ENCODE data around the gene PRR33. TPM values are rescaled to one million over a fixed set of nuclear protein-coding genes. Genes with fewer than 3 reads are reported as not detected.

The PRR33 gene
- total RNA-seq, 6 experiments from 2014 or later = not detected

DNA sequence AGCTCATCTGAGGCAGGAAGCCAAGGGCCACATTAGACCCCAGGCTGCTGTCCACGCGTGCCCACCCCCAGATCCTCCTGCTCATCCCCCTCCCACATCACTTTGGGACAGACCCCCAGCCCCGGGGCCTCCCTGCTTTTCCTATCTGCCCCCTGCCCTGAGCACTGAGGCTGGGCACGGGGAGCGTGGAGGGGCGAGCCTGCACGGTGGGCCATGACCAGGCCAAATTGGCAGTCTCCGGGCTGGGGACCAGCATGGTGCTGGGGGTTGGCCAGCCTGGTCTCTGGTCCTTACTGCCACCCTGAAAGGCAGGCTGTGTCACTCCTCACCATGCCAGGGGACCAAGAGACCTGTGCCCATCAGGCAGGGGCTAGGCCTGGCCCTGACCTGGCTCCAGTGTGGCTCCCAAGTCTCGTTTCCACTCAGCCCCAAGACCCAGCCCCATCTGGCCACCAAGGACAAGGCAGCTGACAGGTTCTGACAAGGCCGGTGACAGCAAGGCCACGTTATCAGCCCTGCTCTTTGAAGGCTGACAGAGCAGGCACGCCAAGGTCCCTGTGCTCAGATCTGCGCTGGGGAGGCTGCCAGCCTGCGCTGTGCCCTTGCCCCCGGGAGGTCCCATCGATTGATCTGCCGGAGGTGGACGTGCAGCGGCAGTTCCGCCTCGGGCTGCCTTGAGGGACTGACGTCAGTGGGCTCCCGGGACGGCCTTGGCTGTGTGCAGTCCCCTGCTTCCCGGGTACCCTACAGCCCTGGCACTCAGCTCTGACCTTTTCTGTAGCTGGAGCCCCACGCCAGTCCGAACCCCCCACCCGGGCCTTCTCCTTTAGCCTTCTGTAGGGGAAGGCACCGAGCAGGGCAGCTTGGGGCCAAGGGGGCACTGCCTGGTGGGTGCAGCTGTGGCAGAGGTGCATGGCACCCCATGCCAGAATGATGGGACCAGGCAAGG is 49.3 kb downstream of the PRR33 start:
- peak; percentile 39 to 66 (median 56) for ATAC-seq
- H3K27ac ChIP-seq = peak overlapping the region in 2 of 3 donors; percentile 26 to 33
- no peaks in the 10 kb centered on the region for H3K27me3 ChIP-seq
- peak in 2 of 3 donors; percentile 77 to 82 for DNase-seq
- H3K36me3 ChIP-seq = no peaks in the 10 kb centered on the region
- no peak for TF ChIP-seq POLR2A (IDR thresholded peaks at IDR 0.05)
- TF ChIP-seq, protein P1, sequence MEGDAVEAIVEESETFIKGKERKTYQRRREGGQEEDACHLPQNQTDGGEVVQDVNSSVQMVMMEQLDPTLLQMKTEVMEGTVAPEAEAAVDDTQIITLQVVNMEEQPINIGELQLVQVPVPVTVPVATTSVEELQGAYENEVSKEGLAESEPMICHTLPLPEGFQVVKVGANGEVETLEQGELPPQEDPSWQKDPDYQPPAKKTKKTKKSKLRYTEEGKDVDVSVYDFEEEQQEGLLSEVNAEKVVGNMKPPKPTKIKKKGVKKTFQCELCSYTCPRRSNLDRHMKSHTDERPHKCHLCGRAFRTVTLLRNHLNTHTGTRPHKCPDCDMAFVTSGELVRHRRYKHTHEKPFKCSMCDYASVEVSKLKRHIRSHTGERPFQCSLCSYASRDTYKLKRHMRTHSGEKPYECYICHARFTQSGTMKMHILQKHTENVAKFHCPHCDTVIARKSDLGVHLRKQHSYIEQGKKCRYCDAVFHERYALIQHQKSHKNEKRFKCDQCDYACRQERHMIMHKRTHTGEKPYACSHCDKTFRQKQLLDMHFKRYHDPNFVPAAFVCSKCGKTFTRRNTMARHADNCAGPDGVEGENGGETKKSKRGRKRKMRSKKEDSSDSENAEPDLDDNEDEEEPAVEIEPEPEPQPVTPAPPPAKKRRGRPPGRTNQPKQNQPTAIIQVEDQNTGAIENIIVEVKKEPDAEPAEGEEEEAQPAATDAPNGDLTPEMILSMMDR (IDR thresholded peaks at IDR 0.05) = no peak
- no peak overlapping the region for H3K4me3 ChIP-seq
- H3K9me3 ChIP-seq = no peaks in the 10 kb centered on the region
- intact Hi-C loops (cut with DNase I) = no loop called here
- peaks cover 0 to 4% (median 0%) of the 10 kb centered on the region in 4 donors for H3K4me1 ChIP-seq
- WGBS (ENCODE audit: insufficient coverage, low coverage, low lambda C conversion rate, missing lambda C conversion rate) = no CpG with 5 or more reads among the region's 29 CpGs

DNA sequence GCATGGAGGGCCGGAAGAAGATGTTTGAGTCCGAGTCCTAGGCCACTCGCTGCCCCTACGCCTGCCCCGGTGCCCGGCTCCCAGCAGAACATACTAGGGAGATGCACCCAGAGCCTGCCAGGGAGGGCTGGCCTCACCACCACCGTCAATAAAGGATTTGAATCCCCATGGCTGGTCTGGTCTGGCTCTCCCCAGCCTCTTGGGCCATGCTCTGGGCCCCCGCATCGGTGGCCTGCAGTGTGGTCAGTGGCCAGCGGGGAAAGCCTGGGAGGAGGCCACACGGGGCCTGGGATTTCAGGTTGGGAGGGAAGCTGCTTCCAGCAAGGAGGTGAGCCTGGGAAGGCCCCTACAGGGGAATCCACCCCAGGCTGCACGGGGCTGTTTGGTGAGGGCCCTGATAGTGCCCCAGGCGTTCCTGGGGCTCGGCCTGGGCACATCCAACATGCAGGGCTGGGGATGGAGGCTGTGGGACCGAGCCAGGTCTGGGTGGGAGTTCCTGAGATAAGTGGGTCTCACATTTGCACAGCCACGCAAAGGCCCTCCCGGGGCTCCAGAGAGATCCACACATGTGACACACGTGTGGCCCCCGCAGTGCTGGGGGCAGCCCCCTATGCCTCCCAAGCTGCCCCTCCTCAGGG is 50.1 kb downstream of the PRR33 start:
- Histone ChIP-seq H3K36me3 (no peaks in the 10 kb centered on the region), H3K27ac (no peak overlapping the region), H3K9me3 (no peaks in the 10 kb centered on the region), H3K4me3 (no peak overlapping the region), H3K27me3 (no peaks in the 10 kb centered on the region), H3K4me1 (peaks cover 0 to 4% (median 0%) of the 10 kb centered on the region in 4 donors)
- 89% methylated on average over 4 of the region's 19 CpGs for WGBS (ENCODE audit: insufficient coverage, low coverage, low lambda C conversion rate, missing lambda C conversion rate)
- DNase-seq (peak in 2 of 3 donors; percentile 18 to 52), ATAC-seq (no peak)
- TF ChIP-seq, protein P1 (IDR thresholded peaks at IDR 0.05) = no peak
- TF ChIP-seq POLR2A (IDR thresholded peaks at IDR 0.05) = no peak
- intact Hi-C loops (cut with DNase I) = no loop called here

- H3K9me3 ChIP-seq = no peaks in the 10 kb centered on the region
- intact Hi-C loops (cut with DNase I) = no loop called here
- no peaks in the 10 kb centered on the region for H3K27me3 ChIP-seq
- ATAC-seq (no peak), DNase-seq (peak in 2 of 3 donors; percentile 23 to 61)
- TF ChIP-seq, protein P1 (IDR thresholded peaks at IDR 0.05) = no peak
- no peak for TF ChIP-seq POLR2A (IDR thresholded peaks at IDR 0.05)
- H3K27ac ChIP-seq = no peak overlapping the region
- H3K4me1 ChIP-seq = peaks cover 0 to 4% (median 0%) of the 10 kb centered on the region in 4 donors
- H3K36me3 ChIP-seq = no peaks in the 10 kb centered on the region
- 80% methylated on average over 7 of the region's 37 CpGs for WGBS (ENCODE audit: insufficient coverage, low coverage, low lambda C conversion rate, missing lambda C conversion rate)
- no peak overlapping the region for H3K4me3 ChIP-seq
Measured at GRCh38 chr11:1840780-1841480, 50.8 kb downstream of the PRR33 start.

Measured in right lobe of liver (tissue), 6 donors.